ENCODE measurements around the gene AXDND1. TPM values are rescaled to one million over a fixed set of nuclear protein-coding genes. Genes with fewer than 3 reads are reported as not detected.
"Not testable (repeated sequence)": the region's sequence is repeated elsewhere in the genome, so short reads cannot be mapped to it uniquely, and the experiment has no call there.

The AXDND1 gene
- total RNA-seq, 1 donor from 2014 or later = not detected

DNA sequence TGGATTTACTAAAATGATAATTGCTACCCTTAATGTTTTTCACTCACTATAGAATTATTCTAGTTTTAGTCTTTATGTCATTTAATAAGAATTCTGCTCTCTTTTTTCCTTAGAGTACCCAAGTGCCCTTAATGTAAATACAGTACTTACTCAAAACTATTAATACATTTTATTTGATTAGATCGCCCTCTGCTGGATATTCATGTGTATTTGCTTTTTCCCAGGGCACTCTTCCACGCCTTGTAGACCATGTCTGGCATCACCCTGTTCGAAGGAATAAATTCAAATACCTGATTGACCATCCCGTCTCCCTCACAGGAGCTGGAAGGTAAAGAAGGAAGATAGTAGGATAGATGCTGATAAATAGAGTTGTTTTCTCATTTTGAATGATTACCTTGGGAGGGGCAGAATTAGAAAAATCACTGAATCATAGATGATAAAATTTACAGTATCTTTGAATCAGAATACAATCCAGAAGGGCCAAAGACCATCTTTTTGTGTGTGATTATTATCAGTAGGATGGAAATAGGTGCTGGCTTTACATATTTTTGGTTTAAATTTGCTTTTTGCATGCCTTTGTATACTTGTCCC lies 4.1 kb downstream of the AXDND1 start:
- peak; percentile 48 to 69 for DNase-seq (ENCODE audit: low read depth in 2 of 2)

DNA sequence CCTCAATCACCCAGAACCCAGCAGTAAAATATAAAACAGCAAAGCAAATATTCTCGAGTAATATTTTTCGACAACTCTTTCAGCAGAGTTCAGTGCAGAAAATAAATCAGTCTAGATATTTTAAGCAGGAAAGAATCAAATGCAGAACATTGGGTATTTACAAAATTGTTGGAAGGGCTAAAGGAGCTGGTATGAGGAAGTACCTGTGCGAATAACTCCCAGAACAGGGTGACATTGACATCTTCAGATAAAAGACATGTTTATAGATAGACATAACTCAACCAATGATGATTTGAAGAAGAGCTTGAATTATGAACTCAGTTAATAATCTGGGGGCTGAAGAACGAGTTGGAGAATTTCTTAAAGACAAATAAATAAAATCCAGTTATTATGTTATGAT lies 6.4 kb downstream of the AXDND1 start:
- no peak for DNase-seq (ENCODE audit: low read depth in 2 of 2)

DNA sequence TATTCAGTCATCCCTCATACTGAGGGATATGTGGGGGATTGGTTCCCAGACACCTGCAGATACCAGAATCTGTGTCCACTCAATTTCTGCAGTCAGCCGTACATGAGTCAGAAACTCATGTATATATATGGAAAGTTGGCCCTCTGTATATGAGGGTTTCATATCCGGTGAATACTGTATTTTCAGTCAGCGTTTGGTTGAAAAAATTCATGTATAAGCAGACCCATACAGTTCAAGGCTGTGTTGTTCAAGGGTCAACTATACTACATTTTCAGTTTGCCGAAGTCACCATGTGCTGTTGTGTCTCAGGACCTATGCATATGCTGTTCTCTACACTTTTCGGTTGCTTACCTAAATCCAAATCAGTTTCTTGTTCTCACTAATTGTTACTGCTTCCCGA lies 10.5 kb downstream of the AXDND1 start:
- no peak for DNase-seq (ENCODE audit: low read depth in 2 of 2)

DNA sequence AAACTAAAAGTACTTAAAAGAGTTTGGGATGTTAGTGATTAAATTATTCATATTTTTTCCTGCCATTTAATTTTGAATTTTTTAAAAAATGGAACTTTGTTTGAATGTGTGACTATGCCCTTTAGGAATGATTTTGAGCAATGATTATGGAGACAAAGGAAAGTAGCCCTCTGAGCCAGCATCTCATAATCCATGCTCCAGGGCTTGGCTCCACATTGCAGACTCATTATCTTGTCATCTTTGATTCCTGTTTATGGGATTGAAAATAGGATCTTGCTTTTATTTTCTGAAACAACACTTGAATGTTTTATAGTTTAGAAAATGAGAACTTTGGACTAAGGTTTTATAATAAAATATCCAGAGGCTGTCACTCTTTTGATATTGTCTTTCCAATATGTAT lies 14.5 kb downstream of the AXDND1 start:
- no peak for DNase-seq (ENCODE audit: low read depth in 2 of 2)

DNA sequence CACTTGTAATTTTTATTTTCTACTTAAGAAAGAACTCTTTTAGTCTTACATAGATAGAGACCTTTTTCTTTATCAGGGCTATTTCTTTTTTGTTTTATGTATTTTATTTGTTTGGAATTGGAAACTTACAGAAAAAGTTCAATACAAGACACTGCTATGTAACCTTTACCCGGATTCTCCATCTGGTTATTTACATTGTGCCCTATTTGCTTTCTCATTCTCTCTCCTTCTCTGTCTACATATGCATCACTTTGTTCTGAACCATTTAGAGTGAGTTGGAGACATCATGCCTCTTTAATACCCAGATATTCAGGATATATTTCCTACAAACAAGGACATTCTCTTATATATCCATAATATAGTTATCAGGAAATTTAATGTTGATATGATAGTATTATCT lies 18.3 kb downstream of the AXDND1 start:
- DNase-seq (ENCODE audit: low read depth in 2 of 2) = no peak

GRCh38 chr1:179385510-179385909 lies 19.7 kb downstream of the AXDND1 start:
- DNase-seq (ENCODE audit: low read depth in 2 of 2) = no peak

- DNase-seq (ENCODE audit: low read depth in 2 of 2) = no peak
These were observed 27.9 kb downstream of the AXDND1 start for GRCh38 chr1:179393721-179394120.

DNA sequence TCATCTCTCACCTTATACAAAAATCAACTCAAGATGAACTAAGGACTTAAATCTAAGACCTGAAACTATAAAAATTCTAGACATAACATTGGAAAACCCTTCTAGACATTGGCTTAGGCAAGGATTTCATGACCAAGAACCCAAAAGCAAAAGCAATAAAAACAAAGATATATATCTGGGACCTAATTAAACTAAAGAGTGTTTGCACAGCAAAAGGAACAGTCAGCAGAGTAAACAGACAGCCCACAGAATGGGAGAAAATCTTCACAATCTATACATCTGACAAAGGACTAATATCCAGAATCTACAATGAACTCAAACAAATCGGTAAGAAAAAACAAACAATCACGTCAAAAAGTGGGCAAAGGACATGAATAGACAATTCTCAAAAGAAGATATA lies 33.6 kb downstream of the AXDND1 start:
- DNase-seq (ENCODE audit: low read depth in 2 of 2) = not testable (repeated sequence)

DNA sequence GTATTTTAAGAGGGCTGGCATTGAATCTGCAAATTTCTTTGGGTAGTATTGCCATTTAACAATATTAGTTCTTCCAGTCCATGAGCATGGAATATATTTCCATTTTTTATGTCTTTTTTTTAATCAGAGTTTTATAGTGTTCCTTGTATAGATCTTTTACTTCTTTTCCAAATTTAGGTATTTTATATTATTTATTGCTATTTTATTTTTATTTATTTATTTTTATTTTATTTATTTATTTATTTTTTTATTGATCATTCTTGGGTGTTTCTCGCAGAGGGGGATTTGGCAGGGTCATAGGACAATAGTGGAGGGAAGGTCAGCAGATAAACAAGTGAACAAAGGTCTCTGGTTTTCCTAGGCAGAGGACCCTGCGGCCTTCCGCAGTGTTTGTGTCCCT lies 52.0 kb downstream of the AXDND1 start:
- DNase-seq (ENCODE audit: low read depth in 2 of 2) = not testable (repeated sequence)

DNA sequence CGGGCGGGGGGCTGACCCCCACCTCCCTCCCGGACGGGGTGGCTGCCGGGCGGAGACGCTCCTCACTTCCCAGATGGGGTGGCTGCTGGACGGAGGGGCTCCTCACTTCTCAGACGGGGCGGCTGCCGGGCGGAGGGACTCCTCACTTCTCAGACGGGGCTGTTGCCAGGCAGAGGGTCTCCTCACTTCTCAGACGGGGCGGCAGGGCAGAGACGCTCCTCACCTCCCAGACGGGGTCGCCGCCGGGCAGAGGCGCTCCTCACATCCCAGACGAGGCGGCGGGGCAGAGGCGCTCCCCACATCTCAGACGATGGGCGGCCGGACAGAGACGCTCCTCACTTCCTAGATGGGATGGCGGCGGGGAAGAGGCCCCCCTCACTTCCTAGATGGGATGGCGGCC lies 52.9 kb downstream of the AXDND1 start:
- not testable (repeated sequence) for DNase-seq (ENCODE audit: low read depth in 2 of 2)

DNA sequence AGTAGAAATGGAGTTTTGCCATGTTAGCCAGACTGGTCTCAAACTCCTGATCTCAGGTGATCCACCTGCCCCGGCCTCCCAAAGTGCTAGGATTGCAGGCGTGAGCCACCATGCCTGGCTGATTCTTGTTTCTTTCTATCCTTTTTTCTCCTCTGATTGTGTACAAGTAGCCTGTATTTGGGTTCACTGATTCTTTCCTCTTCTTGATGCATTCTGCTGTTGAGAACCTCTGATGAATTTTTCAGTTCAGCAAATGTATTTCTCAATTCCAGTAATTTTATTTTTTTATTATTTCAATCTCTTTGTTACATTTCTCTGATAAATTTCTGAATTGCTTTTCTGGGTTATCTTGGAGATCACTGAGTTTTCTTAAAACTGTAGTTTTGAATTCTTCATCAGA lies 58.8 kb downstream of the AXDND1 start:
- DNase-seq (ENCODE audit: low read depth in 2 of 2) = no peak

- no peak for DNase-seq (ENCODE audit: low read depth in 2 of 2)
These were observed 59.4 kb downstream of the AXDND1 start for GRCh38 chr1:179425186-179425585.

- no peak for DNase-seq (ENCODE audit: low read depth in 2 of 2)
These were observed 71.4 kb downstream of the AXDND1 start for GRCh38 chr1:179437171-179437570.

GRCh38 chr1:179439646-179440045 lies 73.9 kb downstream of the AXDND1 start:
- DNase-seq (ENCODE audit: low read depth in 2 of 2) = not testable (repeated sequence)

- not testable (repeated sequence) for DNase-seq (ENCODE audit: low read depth in 2 of 2)
These were observed 74.5 kb downstream of the AXDND1 start for GRCh38 chr1:179440301-179440700.

- DNase-seq (ENCODE audit: low read depth in 2 of 2) = no peak
These were observed 75.2 kb downstream of the AXDND1 start for GRCh38 chr1:179440971-179441370.

DNA sequence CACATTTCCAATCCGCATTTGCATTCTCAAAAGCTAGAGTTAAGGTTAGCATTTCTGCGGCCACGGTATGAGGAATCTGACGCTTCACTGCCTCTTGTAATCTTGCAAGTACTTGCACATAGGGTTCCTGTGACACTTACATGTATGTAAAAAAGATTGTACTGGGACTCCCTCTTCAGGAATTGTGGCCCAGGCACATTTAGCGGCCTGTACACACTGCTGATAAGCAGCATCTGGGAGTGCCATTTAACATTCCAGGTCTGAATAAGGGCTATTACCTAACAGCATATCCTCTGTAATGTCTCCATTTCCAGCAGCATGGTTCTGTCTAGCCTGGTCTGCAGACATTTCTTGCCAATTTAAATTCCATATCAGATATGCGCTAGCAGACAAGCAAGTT lies 75.7 kb downstream of the AXDND1 start:
- DNase-seq (ENCODE audit: low read depth in 2 of 2) = no peak

- not testable (repeated sequence) for DNase-seq (ENCODE audit: low read depth in 2 of 2)
These were observed 77.1 kb downstream of the AXDND1 start for GRCh38 chr1:179442846-179443245.

DNA sequence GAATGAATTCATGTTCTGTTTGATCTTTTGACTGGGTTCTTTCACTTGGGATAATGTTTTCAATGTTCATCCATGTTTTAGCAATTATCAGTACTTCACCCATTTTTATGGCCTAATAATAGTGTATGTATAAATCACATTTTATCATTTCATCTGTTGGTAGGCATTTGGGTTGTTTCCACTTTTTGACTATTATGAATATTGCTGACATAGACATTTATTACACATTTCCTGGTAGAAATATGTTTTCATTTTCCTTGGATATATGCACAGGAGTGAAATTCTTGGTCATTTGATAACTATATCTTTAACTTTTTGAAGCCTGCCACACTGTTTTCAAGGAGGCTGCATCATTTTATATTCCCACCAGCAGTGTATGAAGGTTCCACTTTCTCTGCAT lies 79.8 kb downstream of the AXDND1 start:
- no peak for DNase-seq (ENCODE audit: low read depth in 2 of 2)

- peak in 1 of 2 donors; percentile 12 for DNase-seq (ENCODE audit: low read depth in 2 of 2)
These were observed 81.7 kb downstream of the AXDND1 start for GRCh38 chr1:179447489-179447888.

DNA sequence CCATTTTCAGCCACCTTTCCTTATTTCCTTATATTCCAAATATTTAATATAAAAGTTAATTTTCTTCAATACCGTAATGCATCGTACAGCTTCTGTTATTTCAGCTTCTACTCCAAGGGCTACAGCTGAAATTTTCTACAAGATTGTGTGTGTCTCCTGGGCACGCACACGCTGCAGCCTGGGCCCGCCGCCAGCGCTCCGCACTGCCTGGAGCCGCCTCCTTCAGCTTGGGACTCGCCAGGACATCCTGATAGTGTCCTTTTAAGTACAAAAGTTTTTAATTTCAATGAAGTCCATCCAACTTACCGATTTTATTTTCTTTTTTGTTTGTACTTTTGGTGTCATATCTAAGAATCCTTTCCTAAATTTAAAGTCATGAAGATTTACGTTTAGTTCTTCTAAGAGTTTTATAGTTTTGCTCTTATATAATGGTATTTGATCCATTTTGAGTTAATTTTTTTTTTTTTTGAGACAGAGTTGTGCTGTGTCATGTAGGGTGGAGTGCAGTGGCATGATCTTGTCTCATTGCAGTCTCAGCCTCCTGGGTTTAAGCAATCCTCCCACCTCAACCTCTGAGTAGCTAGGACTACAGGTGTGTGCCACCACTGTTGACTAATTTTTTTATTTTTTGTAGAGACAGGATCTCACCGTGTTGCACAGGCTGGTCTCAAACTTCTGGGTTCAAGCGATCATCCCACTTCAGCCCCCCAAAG lies 82.8 kb downstream of the AXDND1 start:
- DNase-seq (ENCODE audit: low read depth in 2 of 2) = no peak

DNA sequence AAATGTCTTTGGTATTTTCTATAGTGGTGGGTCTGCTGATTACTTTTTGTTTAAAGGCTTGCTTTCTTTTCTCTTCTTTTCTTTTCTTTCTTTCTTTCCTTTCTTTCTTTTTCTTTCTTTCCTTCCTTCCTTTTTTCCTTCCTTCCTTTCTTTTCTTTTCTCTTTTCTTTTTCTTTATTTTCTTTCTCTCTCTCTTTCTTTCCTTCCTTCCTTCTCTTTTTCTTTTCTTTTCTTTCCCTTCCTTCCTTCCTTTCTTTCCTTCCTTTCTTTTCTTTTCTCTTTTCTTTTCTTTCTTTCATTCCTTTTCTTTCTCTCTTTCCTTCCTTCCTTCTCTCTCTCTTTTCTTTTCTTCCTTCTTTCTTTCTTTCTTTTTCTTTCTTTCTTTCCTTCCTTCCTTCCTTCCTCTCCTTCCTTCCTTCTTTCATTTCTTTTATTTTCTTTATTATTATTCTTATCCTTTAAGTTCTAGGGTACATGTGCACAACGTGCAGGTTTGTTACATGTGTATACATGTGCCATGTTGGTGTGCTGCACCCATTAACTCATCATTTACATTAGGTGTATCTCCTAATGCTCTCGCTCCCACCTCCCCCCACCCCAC lies 93.9 kb downstream of the AXDND1 start:
- DNase-seq (ENCODE audit: low read depth in 2 of 2) = not testable (repeated sequence)

GRCh38 chr1:179465661-179466060 lies 99.9 kb downstream of the AXDND1 start:
- DNase-seq (ENCODE audit: low read depth in 2 of 2) = not testable (repeated sequence)
